NOMO-1 (cell line): ENCODE measurements around the gene BCAR3.

Source experiments
- DNase-seq, 2 experiments: peaks; one replicate each; lab custom pipeline; 2025; ENCODE audit not compliant: unreplicated experiment in 2 of 2; lab: John Stamatoyannopoulos, UW

Gene BCAR3

DNA sequence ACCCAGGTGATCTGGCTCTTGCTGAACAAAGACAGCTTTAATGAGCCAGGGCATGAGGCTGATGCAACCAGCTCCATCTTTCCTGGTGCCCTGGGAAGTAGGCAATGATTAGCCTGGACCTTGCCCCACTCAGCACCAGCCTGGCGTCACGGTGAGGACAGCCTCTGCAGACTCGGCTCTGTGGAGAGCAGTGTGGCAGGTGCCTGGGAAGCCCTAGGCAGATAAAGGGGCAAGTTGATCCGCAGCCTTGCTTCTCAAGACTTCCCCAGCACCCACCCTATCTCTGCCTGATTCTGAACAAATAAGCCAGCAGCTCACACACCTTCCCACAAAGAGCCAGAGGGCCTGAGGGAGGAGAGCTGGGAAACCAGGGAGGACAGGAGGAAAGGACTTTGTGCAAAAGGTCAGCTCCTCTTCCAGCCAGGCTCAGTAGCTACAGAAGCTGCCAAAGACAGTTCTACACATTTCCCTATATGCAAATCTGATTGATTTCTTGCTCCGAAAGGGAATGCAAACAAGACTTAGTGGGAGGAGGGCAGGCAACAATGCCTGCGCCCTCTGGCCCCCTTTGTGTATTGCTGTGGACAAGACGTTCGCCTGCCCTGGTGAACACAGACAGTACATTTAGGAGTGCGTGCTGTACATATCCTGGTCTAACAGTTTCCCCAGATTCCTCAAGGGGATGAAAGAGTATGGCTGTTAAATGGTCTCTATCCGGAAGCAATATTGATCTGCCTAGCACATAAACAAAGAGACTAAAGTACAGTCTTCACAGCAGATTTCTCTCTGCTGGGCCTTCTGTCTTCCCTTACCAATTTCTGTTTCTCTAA is 63.8 kb downstream of the BCAR3 start:
- no peak for DNase-seq

DNA sequence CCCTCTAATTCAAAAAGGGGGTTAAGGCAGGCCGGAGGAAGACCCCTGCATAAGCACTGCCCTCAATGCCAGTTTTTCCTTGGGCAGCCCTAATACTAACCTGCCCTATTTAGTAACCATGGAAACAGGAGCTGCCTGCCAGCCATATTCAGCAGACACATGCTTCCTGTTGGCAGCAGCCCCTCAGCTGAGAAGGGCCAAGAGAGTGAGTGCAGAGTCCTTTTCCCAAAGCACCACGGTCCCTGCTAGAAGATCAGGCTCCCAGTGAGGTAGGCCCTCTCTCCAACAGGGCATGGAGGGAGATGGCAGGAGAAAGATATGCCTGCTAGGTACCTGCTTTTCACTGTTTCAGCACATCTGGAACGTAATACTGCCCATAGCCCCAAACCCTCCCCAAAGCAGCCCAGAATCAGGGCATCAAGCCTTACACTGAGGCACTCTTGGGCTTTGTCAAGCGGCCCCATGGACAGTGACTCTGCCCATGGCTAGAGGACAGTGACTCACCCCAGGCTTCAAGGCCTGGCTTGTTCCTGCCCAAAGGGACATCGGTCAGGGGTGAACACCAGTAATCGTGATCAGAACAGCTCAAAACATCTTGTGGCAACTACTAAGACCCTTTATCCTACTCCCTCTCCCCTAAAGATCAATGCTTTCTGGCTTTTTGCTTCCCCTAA is 64.5 kb downstream of the BCAR3 start:
- DNase-seq: no peak

- DNase-seq: no peak
Measured at GRCh38 chr1:93616221-93616995, 65.2 kb downstream of the BCAR3 start.

DNA sequence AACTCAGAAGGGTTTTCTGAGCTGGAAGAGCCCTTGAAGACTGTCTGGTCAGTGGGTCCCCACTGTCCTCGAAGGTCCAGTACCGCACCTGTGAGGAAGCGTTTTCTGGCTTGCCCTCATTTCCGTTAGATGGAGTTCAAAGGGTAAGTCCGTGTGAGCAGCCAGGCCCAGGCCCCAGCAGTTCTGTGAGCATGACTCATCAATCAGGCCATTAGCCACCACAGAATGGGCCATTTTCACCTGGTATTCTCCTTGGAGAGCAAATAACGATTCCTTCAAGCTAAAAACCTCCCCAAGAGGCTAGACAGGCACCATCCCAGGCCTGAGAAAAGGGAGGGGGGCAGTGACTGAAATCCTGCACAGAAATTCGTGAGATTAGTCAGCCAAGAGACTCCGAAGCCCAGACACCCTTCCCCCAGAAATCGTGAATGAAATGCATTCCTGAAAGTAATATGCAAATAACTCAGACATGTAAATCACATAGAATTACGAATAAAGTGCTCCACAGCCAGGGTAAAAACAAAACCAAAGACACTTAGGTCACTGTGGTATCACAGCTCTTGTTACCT is 66.0 kb downstream of the BCAR3 start:
- DNase-seq: no peak

DNA sequence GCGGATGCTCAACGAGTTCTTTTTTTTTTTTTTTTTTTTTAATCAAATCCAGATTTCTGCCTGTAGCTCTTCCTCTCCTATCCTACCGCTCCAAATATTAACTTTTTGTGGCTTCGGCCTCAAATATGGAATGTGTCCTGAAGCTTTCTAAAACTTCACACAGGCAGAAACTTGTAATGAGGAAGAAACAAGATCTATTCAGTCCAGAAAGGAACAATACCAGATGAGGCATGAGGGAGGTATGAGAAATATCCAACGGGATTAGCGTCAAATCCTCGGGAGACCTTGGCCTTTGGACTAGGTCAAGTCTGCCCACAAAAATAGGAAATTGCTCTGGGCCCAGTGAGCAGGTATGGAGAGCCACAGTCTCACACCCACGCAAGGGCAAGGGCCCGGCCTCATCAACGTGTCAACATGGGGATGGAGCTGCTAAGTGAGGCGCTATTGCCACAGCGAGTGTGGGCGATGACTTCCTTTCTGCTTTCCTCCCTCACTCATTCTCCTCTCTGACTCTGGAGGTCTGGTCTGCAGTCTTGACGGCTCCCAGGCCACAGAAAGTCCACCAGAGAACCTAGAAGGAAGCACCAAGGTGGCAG is 66.6 kb downstream of the BCAR3 start:
- DNase-seq: no peak

GRCh38 chr1:93614541-93614940 is 67.1 kb downstream of the BCAR3 start:
- no peak for DNase-seq

DNA sequence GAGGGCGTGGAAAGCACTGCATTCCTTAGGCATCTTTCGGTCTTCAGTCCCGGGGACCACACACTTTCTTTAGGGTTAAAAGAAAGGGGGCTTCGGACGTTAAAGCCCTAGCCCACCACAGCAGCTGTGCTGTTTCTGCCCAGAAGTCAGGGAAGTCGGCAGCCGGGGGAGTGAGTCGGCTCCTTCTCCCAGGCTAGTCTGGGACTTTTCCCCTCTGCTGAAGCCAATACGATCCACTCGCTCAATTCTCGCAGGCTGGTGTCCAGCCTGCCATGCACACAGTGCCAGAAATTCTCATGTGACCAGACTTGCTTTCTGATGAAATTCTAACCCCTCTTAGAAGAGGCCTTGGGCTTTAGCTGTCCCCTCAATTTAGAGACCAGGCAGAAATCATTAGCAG is 67.7 kb downstream of the BCAR3 start:
- DNase-seq: no peak

DNA sequence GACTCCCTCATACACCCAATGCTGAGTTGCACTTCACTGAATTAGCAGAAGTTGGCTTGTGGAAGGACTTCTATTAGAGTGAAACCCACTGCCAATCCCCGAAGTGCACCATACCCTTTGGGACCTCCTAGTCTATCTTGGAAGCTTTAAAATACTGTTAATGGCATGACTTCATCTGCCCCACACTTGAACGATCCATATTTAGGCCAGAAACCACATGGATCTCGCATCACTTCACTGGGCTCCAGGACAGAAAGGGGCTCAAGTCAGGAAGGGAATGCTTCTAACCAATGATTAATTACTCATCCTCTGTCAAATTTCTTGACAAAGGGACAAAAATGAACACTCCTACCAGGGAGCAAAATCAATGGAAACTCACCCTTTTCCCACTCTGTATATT is 69.1 kb downstream of the BCAR3 start:
- no peak for DNase-seq

- DNase-seq: no peak
Measured at GRCh38 chr1:93611668-93612067, 70.0 kb downstream of the BCAR3 start.

DNA sequence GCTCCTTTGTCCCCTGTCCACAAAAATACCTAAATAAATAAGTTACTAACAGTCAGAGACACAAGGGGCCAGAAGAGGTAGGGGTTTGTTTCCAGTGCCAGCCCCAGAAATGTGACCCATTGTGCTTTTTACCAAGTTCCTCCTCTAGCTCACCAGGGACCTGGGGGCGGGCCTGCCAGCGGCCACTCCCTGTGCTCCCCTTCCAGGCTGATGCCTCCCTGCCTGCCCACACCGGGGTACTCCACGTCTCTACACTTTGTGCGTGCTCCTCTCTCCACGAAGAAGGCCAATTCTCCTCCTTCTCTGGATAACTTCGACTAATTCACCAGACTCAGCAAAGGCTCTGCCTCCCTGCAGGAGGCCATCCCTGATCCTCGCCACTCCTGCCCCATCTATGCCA is 72.1 kb downstream of the BCAR3 start:
- DNase-seq: no peak

GRCh38 chr1:93608187-93609109 is 73.2 kb downstream of the BCAR3 start:
- no peak for DNase-seq

- DNase-seq: no peak
Measured at GRCh38 chr1:93607814-93608186, 73.8 kb downstream of the BCAR3 start.

- no peak for DNase-seq
Measured at GRCh38 chr1:93605812-93606512, 75.7 kb downstream of the BCAR3 start.

GRCh38 chr1:93605026-93605568 is 76.5 kb downstream of the BCAR3 start:
- DNase-seq: no peak

DNA sequence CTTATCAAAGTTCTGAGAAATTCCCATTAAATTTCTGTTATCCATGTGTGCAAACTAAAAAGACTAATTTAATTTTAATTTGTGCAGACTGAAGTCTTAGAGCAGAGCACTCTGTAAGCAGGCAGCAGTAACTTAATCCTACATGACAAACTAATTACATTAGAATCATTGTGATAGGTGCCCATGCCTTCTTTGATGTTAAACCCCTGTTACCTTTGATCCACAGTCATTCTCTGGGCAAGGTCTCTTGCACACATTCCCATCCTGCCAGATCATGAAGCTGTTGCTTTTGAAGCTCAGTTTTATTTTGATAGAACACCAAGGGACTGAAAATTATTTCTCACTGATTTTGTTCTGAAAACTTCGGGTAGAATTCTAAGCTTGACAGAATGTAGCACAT is 77.2 kb downstream of the BCAR3 start:
- DNase-seq: no peak

DNA sequence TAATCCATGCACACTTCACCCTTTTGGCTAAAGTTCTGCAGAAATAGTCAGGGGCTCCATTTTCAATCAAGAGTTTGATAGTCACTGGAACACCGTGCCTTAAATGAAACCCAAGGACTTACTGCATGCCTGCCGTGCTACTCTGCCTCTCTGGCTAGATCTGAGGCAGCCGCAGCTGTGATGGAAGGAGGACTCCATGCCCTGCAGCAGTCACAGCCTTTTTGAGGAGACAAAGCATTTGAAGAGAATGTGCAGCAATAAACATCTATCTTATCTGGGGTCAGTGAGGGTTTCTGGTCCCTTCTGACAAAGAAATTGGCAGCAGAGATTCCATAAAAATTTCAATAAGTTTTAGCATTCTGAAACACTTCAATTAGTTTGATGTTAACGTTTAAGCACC is 78.0 kb downstream of the BCAR3 start:
- no peak for DNase-seq

DNA sequence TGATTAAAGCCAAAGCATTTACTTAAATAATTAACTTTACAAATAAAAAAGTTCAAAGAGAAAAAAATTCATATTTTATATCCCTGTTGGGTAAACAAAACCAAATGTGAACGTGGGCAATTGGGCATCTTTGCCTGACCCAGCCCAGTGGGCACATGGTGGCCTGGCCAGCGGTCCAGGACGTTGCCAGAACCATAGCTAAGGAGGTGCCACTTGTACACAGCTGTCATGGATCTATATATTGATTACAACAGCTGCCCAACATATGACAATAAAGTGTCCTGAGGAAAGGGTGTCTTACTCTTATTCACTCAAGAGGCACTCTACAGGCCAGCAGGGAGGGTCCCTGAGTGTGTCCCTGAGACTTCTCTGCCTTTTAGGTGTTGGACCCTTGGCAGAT is 78.5 kb downstream of the BCAR3 start:
- no peak for DNase-seq

DNA sequence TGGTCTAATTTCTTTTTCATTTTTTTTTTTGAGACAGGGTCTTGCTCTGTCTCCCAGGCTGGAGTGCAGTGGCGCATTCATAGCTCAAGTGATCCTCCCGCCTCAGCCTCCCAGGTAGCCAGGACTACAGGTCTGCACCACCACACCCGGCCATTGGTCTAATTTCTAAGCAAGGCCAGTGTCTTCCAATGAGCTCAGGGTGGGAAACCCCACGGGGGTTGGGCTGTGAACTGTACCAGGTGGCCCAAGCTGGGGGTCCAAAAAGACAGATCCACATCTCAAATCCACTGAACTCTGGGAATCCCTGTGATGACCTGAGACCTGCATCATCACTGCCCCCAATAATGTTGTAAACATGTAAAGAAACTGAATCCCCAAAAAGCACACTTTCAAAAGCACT is 79.5 kb downstream of the BCAR3 start:
- DNase-seq: no peak

DNA sequence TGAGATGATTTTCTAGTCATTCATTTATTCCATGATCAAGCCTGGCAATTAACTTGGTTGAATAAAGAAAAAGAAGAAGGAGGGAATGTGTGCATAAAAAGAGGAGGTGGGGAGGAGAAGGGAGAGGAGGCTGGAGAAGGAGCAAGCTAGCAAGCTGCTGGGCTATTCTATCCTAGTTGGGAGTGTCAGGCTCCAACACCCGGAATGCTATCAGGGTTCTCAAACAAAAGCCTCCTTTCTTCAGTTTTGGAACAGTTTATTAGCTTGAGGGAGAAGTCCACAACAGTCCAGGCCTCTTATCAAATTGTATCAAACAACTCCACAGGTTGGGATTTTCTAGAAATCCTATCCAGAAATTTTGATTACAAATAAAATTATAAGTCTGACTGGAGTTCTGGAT is 80.0 kb downstream of the BCAR3 start:
- no peak for DNase-seq
